Hepatocyte (in vitro differentiated cells): ENCODE results near the gene TTF2.

Experiments
- EZH2 ChIP-seq: fragments of 200-600 bp; sonication (generic); IDR thresholded peaks from 2 replicates; pipeline ENCODE4 v1.6.1; 2016; ENCODE audit warnings: antibody characterized with exemption, mild to moderate bottlenecking, borderline replicate concordance
- EZH2phosphoT487 ChIP-seq: fragments of 200-600 bp; sonication (generic); IDR thresholded peaks from one replicate; pipeline ENCODE4 v1.6.1; 2018; ENCODE audit warnings: antibody characterized with exemption, mild to moderate bottlenecking, low read depth, moderate library complexity; ENCODE audit not compliant: unreplicated experiment, severe bottlenecking
- TF ChIP-seq, protein P1 (sequence below): fragments of 200-600 bp; sonication (generic); IDR thresholded peaks from 2 replicates; pipeline ENCODE4 v1.5.1; 2016; ENCODE audit warnings: antibody characterized with exemption, mild to moderate bottlenecking; ENCODE audit not compliant: poor library complexity

- TF ChIP-seq, protein P1, sequence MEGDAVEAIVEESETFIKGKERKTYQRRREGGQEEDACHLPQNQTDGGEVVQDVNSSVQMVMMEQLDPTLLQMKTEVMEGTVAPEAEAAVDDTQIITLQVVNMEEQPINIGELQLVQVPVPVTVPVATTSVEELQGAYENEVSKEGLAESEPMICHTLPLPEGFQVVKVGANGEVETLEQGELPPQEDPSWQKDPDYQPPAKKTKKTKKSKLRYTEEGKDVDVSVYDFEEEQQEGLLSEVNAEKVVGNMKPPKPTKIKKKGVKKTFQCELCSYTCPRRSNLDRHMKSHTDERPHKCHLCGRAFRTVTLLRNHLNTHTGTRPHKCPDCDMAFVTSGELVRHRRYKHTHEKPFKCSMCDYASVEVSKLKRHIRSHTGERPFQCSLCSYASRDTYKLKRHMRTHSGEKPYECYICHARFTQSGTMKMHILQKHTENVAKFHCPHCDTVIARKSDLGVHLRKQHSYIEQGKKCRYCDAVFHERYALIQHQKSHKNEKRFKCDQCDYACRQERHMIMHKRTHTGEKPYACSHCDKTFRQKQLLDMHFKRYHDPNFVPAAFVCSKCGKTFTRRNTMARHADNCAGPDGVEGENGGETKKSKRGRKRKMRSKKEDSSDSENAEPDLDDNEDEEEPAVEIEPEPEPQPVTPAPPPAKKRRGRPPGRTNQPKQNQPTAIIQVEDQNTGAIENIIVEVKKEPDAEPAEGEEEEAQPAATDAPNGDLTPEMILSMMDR: no peak
- TF ChIP-seq EZH2: no peak
- no peak for TF ChIP-seq EZH2phosphoT487
Measured at GRCh38 chr1:117087686-117088085, 27.6 kb downstream of the TTF2 start.
